D341Med (cell line): ENCODE measurements around the gene HIVEP3.

ENCODE experiments used
- DNase-seq: peaks from one replicate; pipeline ENCODE4 v3.0.0; 2012; ENCODE audit warnings: low spot score

HIVEP3 gene

GRCh38 chr1:41533016-41533730, 385.5 kb downstream of the HIVEP3 start:
- DNase-seq: no peak

DNA sequence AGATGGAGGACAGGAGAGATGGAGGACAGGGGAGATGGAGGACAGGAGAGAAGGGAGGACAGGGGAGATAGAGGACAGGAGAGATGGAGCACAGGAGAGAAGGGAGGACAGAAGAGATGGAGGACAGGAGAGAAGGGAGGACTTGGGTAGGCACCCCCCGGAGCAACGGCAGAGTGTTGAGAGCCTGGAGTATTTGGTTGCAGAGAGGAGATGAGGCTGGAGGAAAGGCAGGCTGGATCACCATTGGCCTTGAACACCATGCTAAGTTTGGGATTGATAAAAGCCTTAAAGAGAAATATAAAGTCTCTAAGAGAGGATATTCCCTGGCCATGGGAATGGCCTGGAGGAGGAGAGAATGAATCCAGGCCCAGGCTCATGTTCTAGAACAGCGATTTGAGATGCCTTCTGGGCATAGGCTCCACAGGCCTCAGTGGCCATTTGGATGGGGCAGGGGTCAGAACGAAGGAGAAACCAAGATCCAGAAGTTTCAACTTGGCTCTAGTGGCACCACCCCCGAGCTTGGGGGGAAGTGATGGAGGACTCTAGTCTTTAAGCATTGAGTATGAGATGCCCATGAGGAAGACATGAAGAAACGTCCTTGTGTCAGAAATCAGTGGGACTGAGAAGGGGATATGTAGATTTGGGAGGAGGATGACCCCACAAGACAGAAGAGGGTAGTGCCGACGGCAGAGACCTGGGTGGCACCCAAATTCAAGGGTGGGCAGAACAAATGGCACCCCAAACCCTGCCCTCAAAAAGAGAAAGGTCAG, 386.3 kb downstream of the HIVEP3 start:
- no peak for DNase-seq

DNA sequence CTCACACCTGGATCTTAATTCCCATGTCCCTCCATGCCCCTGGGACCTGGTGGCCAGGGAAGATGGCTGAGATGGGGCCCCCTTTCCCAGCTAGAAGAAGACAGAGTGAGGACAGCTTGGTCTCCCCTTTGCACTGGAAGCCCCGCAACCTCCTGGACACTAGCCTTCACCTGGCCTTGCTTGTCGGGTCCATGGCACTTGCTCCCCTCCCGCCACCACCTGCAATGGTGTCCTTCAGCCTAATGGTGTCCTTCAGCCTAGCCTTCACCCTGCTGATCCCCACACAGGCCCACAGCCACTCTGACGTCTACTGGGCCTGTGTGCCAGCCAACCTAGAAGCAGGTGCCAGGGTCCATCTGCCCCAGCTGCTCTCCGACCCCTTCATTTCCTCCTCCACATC, 388.3 kb downstream of the HIVEP3 start:
- DNase-seq: no peak

- no peak for DNase-seq
These were observed 388.9 kb downstream of the HIVEP3 start for GRCh38 chr1:41529621-41530395.

GRCh38 chr1:41528726-41529605, 389.8 kb downstream of the HIVEP3 start:
- no peak for DNase-seq

DNA sequence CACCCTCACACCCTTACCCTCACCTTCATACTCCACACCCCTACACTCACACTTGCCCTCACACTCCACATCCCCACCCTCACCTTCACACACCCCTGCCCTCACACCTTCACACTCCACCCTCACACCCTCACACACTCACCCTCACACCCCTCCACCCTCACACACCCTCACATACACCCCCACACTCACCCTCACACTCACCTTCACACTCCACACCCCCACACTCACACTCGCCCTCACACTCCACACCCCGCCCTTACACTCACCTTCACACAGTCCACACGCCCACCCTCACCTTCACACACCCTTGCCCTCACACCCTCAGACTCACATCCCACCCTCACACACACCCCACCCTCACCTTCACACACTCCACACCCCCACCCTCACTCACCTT, 390.6 kb downstream of the HIVEP3 start:
- DNase-seq: no peak

DNA sequence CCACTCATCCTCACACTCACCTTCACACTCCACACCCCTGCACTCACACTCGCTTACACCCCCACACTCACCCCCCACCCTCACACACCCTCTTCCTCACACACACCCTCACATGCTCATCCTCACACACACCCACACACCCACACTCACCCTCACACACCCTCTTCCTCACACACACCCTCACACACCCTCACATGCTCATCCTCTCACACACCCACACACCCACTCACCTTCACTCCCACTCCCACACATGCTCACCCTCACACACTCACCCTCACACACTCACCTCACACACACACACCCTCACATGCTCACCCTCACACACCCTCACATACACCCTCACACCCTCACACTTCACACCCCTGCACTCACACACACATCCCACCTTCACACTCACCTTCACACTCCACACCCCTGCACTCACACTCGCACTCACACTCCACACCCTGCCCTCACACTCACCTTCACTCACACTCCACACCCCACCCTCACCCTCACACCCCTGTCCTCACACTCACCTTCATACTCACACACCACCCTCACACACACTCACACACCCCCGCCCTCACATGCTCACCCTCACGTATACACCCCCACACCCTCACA, 391.7 kb downstream of the HIVEP3 start:
- no peak for DNase-seq

- DNase-seq: no peak
These were observed 392.7 kb downstream of the HIVEP3 start for GRCh38 chr1:41525891-41526587.

- DNase-seq: no peak
These were observed 393.7 kb downstream of the HIVEP3 start for GRCh38 chr1:41524676-41525675.

DNA sequence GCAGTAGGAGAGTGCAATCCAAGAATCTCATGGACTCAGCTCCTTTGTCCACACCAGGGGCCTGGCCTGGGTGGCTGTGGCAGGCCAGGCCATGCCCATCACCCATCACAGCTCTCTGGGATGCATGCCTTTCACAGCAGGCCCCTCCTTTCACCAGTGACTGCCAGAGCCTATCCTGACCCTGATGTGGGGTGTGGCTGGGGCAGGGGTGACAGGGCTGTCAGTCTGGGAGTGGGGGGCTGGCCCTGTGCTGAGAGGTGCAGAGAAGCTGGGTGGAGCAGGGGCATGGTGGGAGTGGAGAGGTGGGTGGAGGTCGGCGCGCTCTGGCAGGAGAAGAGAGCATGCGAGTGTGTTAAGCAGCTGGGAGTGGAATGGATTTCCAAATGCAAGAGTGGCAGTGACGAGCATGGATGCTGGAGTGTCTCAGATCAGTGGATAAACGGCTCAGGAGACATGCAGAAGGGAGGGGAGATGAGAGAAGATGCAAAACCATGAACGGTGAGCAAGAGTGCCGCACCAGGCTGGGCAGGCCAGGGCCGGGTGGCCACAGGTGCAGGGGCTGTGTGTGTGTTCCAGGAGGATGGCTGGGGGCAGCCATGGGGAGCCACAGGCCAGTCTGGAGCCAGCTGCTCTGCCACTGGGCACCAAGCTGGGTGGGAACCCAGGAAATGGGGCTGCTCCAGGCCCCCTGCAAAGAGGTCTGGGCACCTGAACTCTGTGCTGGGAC, 394.6 kb downstream of the HIVEP3 start:
- DNase-seq: no peak

DNA sequence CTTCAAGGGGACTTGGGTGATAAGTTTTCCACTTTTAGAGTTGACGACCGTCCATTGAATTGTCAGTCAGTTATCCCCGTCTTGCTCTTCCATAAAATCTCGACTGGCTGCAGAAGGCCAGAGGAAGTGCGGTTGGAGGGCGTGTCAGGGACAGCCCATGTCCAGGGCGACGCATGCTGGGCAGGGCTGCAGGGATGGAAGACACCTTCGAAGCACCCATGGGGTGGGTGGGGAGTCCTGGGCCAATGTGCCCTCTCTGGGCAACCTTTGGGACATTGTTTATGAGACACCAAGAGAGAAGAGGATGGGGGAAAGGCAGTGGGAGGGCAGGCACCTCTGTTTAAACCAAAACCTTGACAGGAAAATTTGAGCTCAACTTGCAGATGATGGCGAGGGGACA, 395.7 kb downstream of the HIVEP3 start:
- no peak for DNase-seq

GRCh38 chr1:41521766-41522165, 397.0 kb downstream of the HIVEP3 start:
- DNase-seq: no peak

DNA sequence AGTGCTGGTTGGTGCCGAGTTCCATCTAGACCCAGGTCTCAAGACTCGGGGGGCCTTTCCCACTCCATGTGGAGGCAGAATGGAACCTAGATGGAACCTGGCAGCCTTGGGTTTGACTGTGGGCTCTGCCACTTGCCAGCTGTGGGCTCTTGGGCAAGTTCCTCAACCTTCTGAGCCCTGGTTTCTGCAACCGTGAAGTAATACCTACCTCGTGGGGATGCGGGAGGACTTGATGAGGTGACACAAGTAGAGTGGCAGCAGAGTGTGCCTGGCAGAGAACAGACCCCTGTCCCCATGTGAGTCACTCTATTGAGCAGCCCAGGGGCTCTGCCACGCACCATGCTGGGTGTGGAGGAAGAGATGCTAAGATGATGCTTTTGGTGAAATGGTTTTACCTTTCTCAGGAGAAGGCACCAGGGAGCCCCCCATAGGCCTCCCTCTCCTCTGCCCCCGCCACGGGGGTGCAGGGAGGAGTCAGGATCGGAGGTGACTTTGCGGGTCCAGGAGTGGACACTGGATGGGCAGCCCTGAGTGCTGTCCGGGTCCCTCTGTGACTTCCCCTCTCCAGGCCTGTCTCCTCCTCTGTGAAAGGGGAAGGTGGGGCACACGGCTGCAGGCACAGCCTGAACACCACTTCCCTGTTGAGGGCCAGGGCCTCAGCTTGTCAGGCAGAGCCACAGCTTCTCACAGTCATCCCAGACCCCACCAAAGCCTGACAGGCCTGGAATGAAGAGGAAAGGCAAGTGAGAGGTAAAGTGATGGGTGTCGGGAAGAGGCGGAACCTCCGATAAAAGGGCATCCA, 397.6 kb downstream of the HIVEP3 start:
- no peak for DNase-seq

GRCh38 chr1:41519667-41520066, 399.1 kb downstream of the HIVEP3 start:
- DNase-seq: no peak

- no peak for DNase-seq
These were observed 400.3 kb downstream of the HIVEP3 start for GRCh38 chr1:41518471-41518870.

GRCh38 chr1:41517062-41517438, 401.7 kb downstream of the HIVEP3 start:
- no peak for DNase-seq

- peak; percentile 97 for DNase-seq
These were observed 402.3 kb downstream of the HIVEP3 start for GRCh38 chr1:41516168-41517061.
